ENCODE results near the gene SLC12A4. TPM values are rescaled to one million over a fixed set of nuclear protein-coding genes. Genes with fewer than 3 reads are reported as not detected.

The SLC12A4 gene
- total and polyA plus RNA-seq, 7 donors, result 18.3 to 89.5 (median 31.9) TPM

- Histone ChIP-seq H3K27ac (peak overlapping the region; percentile 91), H3K4me3 (peak overlapping the region; percentile 88), H3K27me3 (ENCODE audit: insufficient read depth in 3 of 3, low read length in 2 of 3) (no peaks in the 10 kb centered on the region), H3K4me1 (peaks cover 85% of the 10 kb centered on the region), H3K9me3 (no peaks in the 10 kb centered on the region), H3K36me3 (ENCODE audit: insufficient read depth in 1 of 2, low read depth in 1 of 2) (peaks cover 0 to 48% of the 10 kb centered on the region in 2 donors)
- ATAC-seq (peak in 3 of 4 donors; percentile 12 to 28 (median 14)), DNase-seq (peak in 1 of 2 donors; percentile 72)
- 40 to 64% (median 47%) methylated on average over 32 of the region's 32 CpGs for WGBS, 3 donors
- intact Hi-C loops (cut with DNase I), result no loop called here
- TF ChIP-seq CTCF (IDR thresholded peaks at IDR 0.05), result no peak
Observed at GRCh38 chr16:67963662-67964321, 4.6 kb downstream of the SLC12A4 start.

- no peak for TF ChIP-seq CTCF (IDR thresholded peaks at IDR 0.05)
- ATAC-seq (peak in 2 of 4 donors; percentile 24 to 25), DNase-seq (no peak)
- peak overlapping the region; percentile 91 for H3K27ac ChIP-seq
- intact Hi-C loops (cut with DNase I), result no loop called here
- H3K4me3 ChIP-seq, result no peak overlapping the region
- H3K27me3 ChIP-seq (ENCODE audit: insufficient read depth in 3 of 3, low read length in 2 of 3), result no peaks in the 10 kb centered on the region
- H3K36me3 ChIP-seq (ENCODE audit: insufficient read depth in 1 of 2, low read depth in 1 of 2), result peaks cover 0 to 53% of the 10 kb centered on the region in 2 donors
- H3K9me3 ChIP-seq, result no peaks in the 10 kb centered on the region
- WGBS, 3 donors, result 5 to 28% (median 18%) methylated on average over 2 of the region's 2 CpGs
- H3K4me1 ChIP-seq, result peaks cover 89% of the 10 kb centered on the region
Observed at GRCh38 chr16:67963292-67963661, 5.2 kb downstream of the SLC12A4 start.

- Histone ChIP-seq H3K4me3 (no peak overlapping the region), H3K9me3 (no peaks in the 10 kb centered on the region), H3K4me1 (peaks cover 85% of the 10 kb centered on the region), H3K27me3 (ENCODE audit: insufficient read depth in 3 of 3, low read length in 2 of 3) (no peaks in the 10 kb centered on the region), H3K27ac (peak overlapping the region; percentile 78), H3K36me3 (ENCODE audit: insufficient read depth in 1 of 2, low read depth in 1 of 2) (peaks cover 0 to 65% of the 10 kb centered on the region in 2 donors)
- DNase-seq (no peak), ATAC-seq (no peak)
- WGBS, 3 donors, result 94 to 96% (median 95%) methylated on average over 8 of the region's 8 CpGs
- intact Hi-C loops (cut with DNase I), result no loop called here
- TF ChIP-seq CTCF (IDR thresholded peaks at IDR 0.05), result no peak
Observed at GRCh38 chr16:67962135-67962534, 6.3 kb downstream of the SLC12A4 start.

GRCh38 chr16:67961551-67961957, 6.9 kb downstream of the SLC12A4 start:
- H3K9me3 ChIP-seq, result no peaks in the 10 kb centered on the region
- no peak for TF ChIP-seq CTCF (IDR thresholded peaks at IDR 0.05)
- DNase-seq, result peak in 1 of 2 donors; percentile 44
- peaks cover 79% of the 10 kb centered on the region for H3K4me1 ChIP-seq
- peak overlapping the region; percentile 78 for H3K27ac ChIP-seq
- no peaks in the 10 kb centered on the region for H3K27me3 ChIP-seq (ENCODE audit: insufficient read depth in 3 of 3, low read length in 2 of 3)
- WGBS, 3 donors, result 40 to 65% (median 54%) methylated on average over 13 of the region's 13 CpGs
- no peak overlapping the region for H3K4me3 ChIP-seq
- intact Hi-C loops (cut with DNase I), result no loop called here
- H3K36me3 ChIP-seq (ENCODE audit: insufficient read depth in 1 of 2, low read depth in 1 of 2), result peaks cover 0 to 70% of the 10 kb centered on the region in 2 donors
- peak in 2 of 4 donors; percentile 8 to 19 for ATAC-seq
